ENCODE data around the gene CFAP61. TPM values are rescaled to one million over a fixed set of nuclear protein-coding genes. Genes with fewer than 3 reads are reported as not detected.
A peak's percentile ranks its signal among the peaks of the same experiment; 100 is the strongest.

The CFAP61 gene
- total RNA-seq, 1 experiment from 2014 or later, result not detected

- Histone ChIP-seq H3K27ac (ENCODE audit: low read length) (no peak overlapping the region), H3K9ac (ENCODE audit: low read length) (no peak overlapping the region), H3F3A (ENCODE audit: low read length, unreplicated experiment) (no peaks in the 10 kb centered on the region), H2AFZ (ENCODE audit: low read length) (no peak overlapping the region), H3K4me3 (ENCODE audit: low read length) (no peak overlapping the region), H3K9me2 (replicated peaks; ENCODE audit: low read length) (no peaks in the 10 kb centered on the region), H3K36me3 (ENCODE audit: low read depth, low read length) (no peaks in the 10 kb centered on the region), H3K4me2 (ENCODE audit: low read length) (no peak overlapping the region), H3K9me3 (ENCODE audit: low read length) (no peaks in the 10 kb centered on the region), H3K4me1 (ENCODE audit: insufficient read depth, low read length) (peaks cover 23% of the 10 kb centered on the region), H4K20me1 (ENCODE audit: low read length) (no peaks in the 10 kb centered on the region), H3K79me2 (ENCODE audit: low read length) (no peaks in the 10 kb centered on the region), H3K27me3 (ENCODE audit: low read length) (no peaks in the 10 kb centered on the region)
- intact Hi-C loops (cut with micrococcal nuclease), result loop anchor here (2.0 to 5.0 kb wide), 2 partner anchors 35 to 183 kb away; no protein-coding TSS in a partner anchor
- ChIA-PET POLR2A (ENCODE audit: unreplicated experiment) (interaction anchor here (0.7 kb wide), 1 partner anchor 35 kb away, joined by 3 read pairs; no protein-coding TSS in a partner anchor), CTCF (interaction anchor here (0.6 kb wide), 1 partner anchor 47 kb away, joined by 4 read pairs; no protein-coding TSS in a partner anchor)
- DNase-seq (no peak), ATAC-seq (no peak)
- BruUV-seq (replicated peaks), result no TSS peak
- no peak for TF ChIP-seq EZH2phosphoT487 (IDR thresholded peaks at IDR 0.05; ENCODE audit: borderline replicate concordance, low read length)
- no peak for TF ChIP-seq EZH2 (IDR thresholded peaks at IDR 0.05; ENCODE audit: low read length, unreplicated experiment)
- no peak for TF ChIP-seq CTCF (conservative IDR thresholded peaks at IDR 0.05; ENCODE audit: low read depth, low read length)
These were observed 42.5 kb upstream of the CFAP61 start for GRCh38 chr20:20009784-20010253.

GRCh38 chr20:20010639-20011500 is 41.5 kb upstream of the CFAP61 start:
- Histone ChIP-seq H3K27ac (ENCODE audit: low read length) (peak overlapping the region; percentile 58), H3K36me3 (ENCODE audit: low read depth, low read length) (no peaks in the 10 kb centered on the region), H3K9ac (ENCODE audit: low read length) (peak overlapping the region; percentile 26; the same call in 1 of the 2 replicates), H3K9me3 (ENCODE audit: low read length) (no peaks in the 10 kb centered on the region), H3K4me2 (ENCODE audit: low read length) (peak overlapping the region; percentile 71), H3K27me3 (ENCODE audit: low read length) (no peaks in the 10 kb centered on the region), H4K20me1 (ENCODE audit: low read length) (no peaks in the 10 kb centered on the region), H3K4me3 (ENCODE audit: low read length) (peak overlapping the region; percentile 45), H3K79me2 (ENCODE audit: low read length) (no peaks in the 10 kb centered on the region), H3F3A (ENCODE audit: low read length, unreplicated experiment) (no peaks in the 10 kb centered on the region), H2AFZ (ENCODE audit: low read length) (peak overlapping the region; percentile 27), H3K9me2 (replicated peaks; ENCODE audit: low read length) (no peaks in the 10 kb centered on the region), H3K4me1 (ENCODE audit: insufficient read depth, low read length) (peaks cover 26% of the 10 kb centered on the region)
- CTCF ChIA-PET, result interaction anchor here (0.6 kb wide), 1 partner anchor 48 kb away, joined by 4 read pairs; no protein-coding TSS in a partner anchor
- ATAC-seq, result peak; percentile 83
- no TSS peak for BruUV-seq (replicated peaks)
- peak; percentile 77 for DNase-seq
- no peak for TF ChIP-seq EZH2 (IDR thresholded peaks at IDR 0.05; ENCODE audit: low read length, unreplicated experiment)
- TF ChIP-seq CTCF (conservative IDR thresholded peaks at IDR 0.05; ENCODE audit: low read depth, low read length), result no peak
- no peak for TF ChIP-seq EZH2phosphoT487 (IDR thresholded peaks at IDR 0.05; ENCODE audit: borderline replicate concordance, low read length)
- intact Hi-C loops (cut with micrococcal nuclease), result loop anchor here (2.0 to 5.0 kb wide), 2 partner anchors 36 to 184 kb away; no protein-coding TSS in a partner anchor
- POLR2A ChIA-PET (ENCODE audit: unreplicated experiment), result no interaction called here
